ENCODE measurements around the gene ABCB11.

ABCB11 gene

GRCh38 chr2:168904358-168904757, 126.8 kb downstream of the ABCB11 start:
- no peak overlapping the region for H3K4me3 ChIP-seq (ENCODE audit: low read depth, low read length)
- TF ChIP-seq, protein P1, sequence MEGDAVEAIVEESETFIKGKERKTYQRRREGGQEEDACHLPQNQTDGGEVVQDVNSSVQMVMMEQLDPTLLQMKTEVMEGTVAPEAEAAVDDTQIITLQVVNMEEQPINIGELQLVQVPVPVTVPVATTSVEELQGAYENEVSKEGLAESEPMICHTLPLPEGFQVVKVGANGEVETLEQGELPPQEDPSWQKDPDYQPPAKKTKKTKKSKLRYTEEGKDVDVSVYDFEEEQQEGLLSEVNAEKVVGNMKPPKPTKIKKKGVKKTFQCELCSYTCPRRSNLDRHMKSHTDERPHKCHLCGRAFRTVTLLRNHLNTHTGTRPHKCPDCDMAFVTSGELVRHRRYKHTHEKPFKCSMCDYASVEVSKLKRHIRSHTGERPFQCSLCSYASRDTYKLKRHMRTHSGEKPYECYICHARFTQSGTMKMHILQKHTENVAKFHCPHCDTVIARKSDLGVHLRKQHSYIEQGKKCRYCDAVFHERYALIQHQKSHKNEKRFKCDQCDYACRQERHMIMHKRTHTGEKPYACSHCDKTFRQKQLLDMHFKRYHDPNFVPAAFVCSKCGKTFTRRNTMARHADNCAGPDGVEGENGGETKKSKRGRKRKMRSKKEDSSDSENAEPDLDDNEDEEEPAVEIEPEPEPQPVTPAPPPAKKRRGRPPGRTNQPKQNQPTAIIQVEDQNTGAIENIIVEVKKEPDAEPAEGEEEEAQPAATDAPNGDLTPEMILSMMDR (IDR thresholded peaks at IDR 0.05; ENCODE audit: borderline replicate concordance, insufficient read depth, low read depth, low read length), result no peak

- TF ChIP-seq, protein P1 (IDR thresholded peaks at IDR 0.05; ENCODE audit: borderline replicate concordance, insufficient read depth, low read depth, low read length), result no peak
- H3K4me3 ChIP-seq (ENCODE audit: low read depth, low read length), result no peak overlapping the region
Measured at GRCh38 chr2:168903888-168904287, 127.2 kb downstream of the ABCB11 start.

DNA sequence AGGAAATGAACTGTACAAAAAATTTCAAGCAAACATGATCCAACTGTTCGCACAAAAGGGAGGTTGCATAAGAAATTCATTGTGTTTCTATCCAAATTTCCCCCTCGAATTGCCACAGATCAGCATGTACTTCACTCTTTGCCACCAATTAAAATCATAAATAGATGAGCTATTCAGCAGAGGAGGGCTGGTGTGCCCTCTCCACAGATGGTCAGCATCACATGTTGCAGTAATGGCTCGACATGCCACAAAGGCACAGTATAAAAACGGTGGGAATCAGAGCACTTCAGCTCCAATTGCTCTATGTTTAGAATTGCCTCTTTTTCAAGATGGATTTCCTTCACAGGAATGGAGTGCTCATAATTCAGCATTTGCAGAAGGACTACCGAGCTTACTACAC, 130.1 kb downstream of the ABCB11 start, which contains the start of gene G6PC2:
Gene G6PC2, plus strand, starts transcription at position 289 of the 400 bp plus-strand sequence. Its CDS starts 41 bp downstream, at position 330.
- H3K4me3 ChIP-seq (ENCODE audit: low read depth, low read length), result no peak within 1 kb of the TSS
- TF ChIP-seq, protein P1 (IDR thresholded peaks at IDR 0.05; ENCODE audit: borderline replicate concordance, insufficient read depth, low read depth, low read length), result no peak

DNA sequence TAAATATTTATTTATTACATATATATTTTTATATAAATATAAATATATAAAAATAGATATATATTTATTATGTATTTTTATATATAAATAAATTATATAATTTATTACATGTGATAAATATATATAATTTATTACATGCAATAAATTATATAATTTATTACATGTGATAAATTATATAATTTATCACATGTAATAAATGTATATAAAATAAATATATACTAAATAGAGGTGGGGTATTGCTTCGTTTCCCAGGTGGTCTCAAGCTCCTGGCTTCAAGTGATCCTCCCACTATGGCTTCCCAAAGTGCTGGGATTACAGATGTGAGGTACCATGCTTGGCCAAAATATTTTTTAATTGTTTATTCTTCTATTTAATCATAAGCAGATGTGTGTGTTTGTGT, 133.7 kb downstream of the ABCB11 start:
- TF ChIP-seq, protein P1 (IDR thresholded peaks at IDR 0.05; ENCODE audit: borderline replicate concordance, insufficient read depth, low read depth, low read length), result no peak
- no peak overlapping the region for H3K4me3 ChIP-seq (ENCODE audit: low read depth, low read length)

GRCh38 chr2:168896783-168897182, 134.3 kb downstream of the ABCB11 start:
- H3K4me3 ChIP-seq (ENCODE audit: low read depth, low read length), result no peak overlapping the region
- TF ChIP-seq, protein P1 (IDR thresholded peaks at IDR 0.05; ENCODE audit: borderline replicate concordance, insufficient read depth, low read depth, low read length), result no peak

DNA sequence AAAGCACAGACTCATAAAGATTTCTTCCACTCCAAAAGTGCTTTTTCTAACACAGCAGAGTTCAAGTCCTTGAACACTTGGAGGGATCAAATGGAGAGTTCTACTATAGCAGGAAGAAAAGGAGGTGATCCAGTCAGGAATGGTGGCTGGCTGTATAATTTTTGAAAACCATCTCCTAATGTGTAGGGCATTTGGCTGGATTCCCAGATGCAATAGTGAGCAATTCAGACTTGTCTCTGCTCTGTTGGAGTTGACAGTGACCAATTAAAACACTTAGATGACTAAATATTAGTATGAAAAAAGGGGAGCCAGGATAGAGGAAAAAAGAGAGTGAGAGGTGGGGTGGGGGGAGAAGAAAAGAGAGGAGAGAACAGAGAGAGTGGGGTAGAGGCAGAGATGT, 135.4 kb downstream of the ABCB11 start:
- no peak overlapping the region for H3K4me3 ChIP-seq (ENCODE audit: low read depth, low read length)

GRCh38 chr2:168894720-168895119, 136.4 kb downstream of the ABCB11 start:
- TF ChIP-seq, protein P1 (IDR thresholded peaks at IDR 0.05; ENCODE audit: borderline replicate concordance, insufficient read depth, low read depth, low read length), result no peak
- H3K4me3 ChIP-seq (ENCODE audit: low read depth, low read length), result no peak overlapping the region

More for the DNA sequence above, 135.4 kb downstream of the ABCB11 start:
- TF ChIP-seq, protein P1 (IDR thresholded peaks at IDR 0.05; ENCODE audit: borderline replicate concordance, insufficient read depth, low read depth, low read length), result no peak

Data from GM12875 (cell line).